Panc1 (cell line): ENCODE results near the gene TACC2. TPM values are rescaled to one million over a fixed set of nuclear protein-coding genes. Genes with fewer than 3 reads are reported as not detected.
A peak's percentile ranks its signal among the peaks of the same experiment; 100 is the strongest.

Experiments
- ATAC-seq: fragments of 200-7000 bp; cut with Tn5 transposase; 2 replicates; pipeline ENCODE4 v1.9.1; 2020; ENCODE audit warnings: mild to moderate bottlenecking, moderate library complexity
- BruUV-seq: library from RNA; stranded (reverse); fragments of 400-500 nt; replicated peaks from 2 replicates; lab custom pipeline; 2021; lab: Mats Ljungman, UMichigan
- CTCF ChIA-PET: fragments of 300-600 bp; sonication (Branson Sonifier 250); formaldehyde crosslinking; loops from one replicate; lab custom pipeline; 2022; ENCODE audit warnings: antibody characterized with exemption; lab: Charles Lee
- POLR2A ChIA-PET: fragments of 300-600 bp; sonication (Branson Sonifier 250); formaldehyde crosslinking; loops from one replicate; lab custom pipeline; 2022; ENCODE audit warnings: antibody characterized with exemption; lab: Charles Lee
- DNase-seq: peaks from one replicate; pipeline ENCODE4 v3.0.0-alpha.2; 2010; ENCODE audit warnings: low read depth, low spot score
- H3K27ac ChIP-seq: 2 replicates; pipeline ENCODE4 v1.5.1; 2011; ENCODE audit warnings: mild to moderate bottlenecking, low read length, inconsistent platforms
- H3K27me3 ChIP-seq: fragments of 200-500 bp; sonication (Bioruptor generic); 2 replicates; pipeline ENCODE4 v1.6.0; 2014; ENCODE audit warnings: low read length, inconsistent platforms; ENCODE audit not compliant: control insufficient read depth, insufficient read depth
- H3K36me3 ChIP-seq: fragments of 200-500 bp; sonication (Bioruptor generic); 2 replicates; pipeline ENCODE4 v1.5.1; 2014; ENCODE audit warnings: inconsistent platforms, mild to moderate bottlenecking, low read length, moderate library complexity; ENCODE audit not compliant: control insufficient read depth, insufficient read depth
- H3K4me1 ChIP-seq: 2 replicates; pipeline ENCODE4 v1.5.1; 2011; ENCODE audit warnings: inconsistent platforms, mild to moderate bottlenecking, low read length, moderate library complexity; ENCODE audit not compliant: control insufficient read depth, insufficient read depth
- H3K4me3 ChIP-seq, 2 experiments: 2 replicates each; pipeline ENCODE4 v1.5.1; 2011 to 2012; ENCODE audit warnings: low read depth in 2 of 2, low read length in 2 of 2, mild to moderate bottlenecking in 2 of 2, inconsistent platforms in 1 of 2, moderate library complexity in 1 of 2
- H3K9me3 ChIP-seq: fragments of 200-500 bp; sonication (Bioruptor generic); 2 replicates; pipeline ENCODE4 v1.5.1; 2014; ENCODE audit warnings: low read depth, mild to moderate bottlenecking, inconsistent platforms, low read length, moderate library complexity; ENCODE audit not compliant: control insufficient read depth, insufficient read depth
- POLR2AphosphoS5 ChIP-seq: IDR thresholded peaks from 2 replicates; pipeline ENCODE4 v1.6.1; 2012; ENCODE audit warnings: mild to moderate bottlenecking, low read depth, low read length, moderate library complexity
- SIN3A ChIP-seq: IDR thresholded peaks from 2 replicates; pipeline ENCODE4 v1.6.1; 2012; ENCODE audit warnings: low read depth, mild to moderate bottlenecking, low read length, moderate library complexity, borderline replicate concordance; ENCODE audit not compliant: insufficient read depth
- TCF7L2 ChIP-seq: IDR thresholded peaks from 2 replicates; pipeline ENCODE4 v1.6.1; 2011; ENCODE audit warnings: mild to moderate bottlenecking, low read depth, low read length, inconsistent platforms
- in situ Hi-C: cut with HindIII; loops from 2 replicates; pipeline ENCODE4 v1.10.0; 2016; ENCODE audit warnings: low sequenced_read_pairs, low pct_unique_long_range_greater_than_20kb
- intact Hi-C: fragments of 100-400 bp; cut with micrococcal nuclease; formaldehyde crosslinking; loops from one replicate; pipeline ENCODE4 v1.10.0; 2022; ENCODE audit not compliant: unreplicated experiment
- total RNA-seq: library from RNA; stranded (reverse); gene quantifications from one replicate; pipeline ENCODE4 v1.2.1, GENCODE V29; 2021; ENCODE audit not compliant: unreplicated experiment
- TF ChIP-seq, protein P1 (sequence below), 2 experiments: IDR thresholded peaks; 2 replicates each; pipeline ENCODE4 v1.6.1; 2011 to 2012; ENCODE audit warnings: low read depth in 2 of 2, control low read depth in 1 of 2, low read length in 1 of 2, mild to moderate bottlenecking in 1 of 2, moderate library complexity in 1 of 2; ENCODE audit not compliant: insufficient read depth in 1 of 2
- TF ChIP-seq, protein P2 (sequence below): fragments of 450-650 bp; IDR thresholded peaks from 2 replicates; pipeline ENCODE4 v1.5.1; 2017; ENCODE audit warnings: mild to moderate bottlenecking

TACC2 gene
- total RNA-seq, 1 experiment from 2014 or later: 133 TPM

DNA sequence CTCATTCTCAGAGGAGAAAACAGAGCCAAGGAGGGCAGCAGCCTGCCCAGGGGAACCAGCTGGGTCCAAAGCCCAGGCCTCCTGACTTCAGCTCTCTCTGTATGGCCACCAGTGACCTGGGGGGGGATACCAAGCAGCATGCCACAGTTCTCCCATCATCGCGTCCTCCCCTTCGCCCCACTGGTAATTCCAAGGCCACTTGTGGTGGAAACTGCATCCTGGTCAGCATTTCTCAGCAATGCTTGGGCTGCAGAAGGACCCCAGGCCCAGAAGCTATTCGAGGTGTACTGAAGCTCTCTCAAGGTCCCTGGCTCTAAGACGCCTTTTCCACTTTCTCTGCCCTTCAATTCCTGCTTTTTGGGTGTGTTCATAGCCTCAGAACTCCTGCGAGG lies 309.2 kb downstream of the TACC2 start:
- POLR2A ChIA-PET: interaction anchor here (0.6 kb wide), 1 partner anchor 76 kb away, joined by 4 read pairs; the partner anchor contains the start of gene PLEKHA1
- no peak for DNase-seq
- H3K27ac ChIP-seq: peak overlapping the region; percentile 76
- H3K4me1 ChIP-seq: peaks cover 17% of the 10 kb centered on the region
- H3K27me3 ChIP-seq: no peaks in the 10 kb centered on the region
- CTCF ChIA-PET: interaction anchor here (0.8 to 2.9 kb wide), 8 partner anchors 12 to 267 kb away, joined by 3 to 28 read pairs (median 4); no protein-coding TSS in a partner anchor
- no peak overlapping the region for H3K4me3 ChIP-seq
- peak; percentile 6; the same call in 1 of the 2 replicates for ATAC-seq
- in situ Hi-C loops (no loop called here), intact Hi-C loops (loop anchor here (1.0 to 5.0 kb wide), 2 partner anchors 269 to 406 kb away; no protein-coding TSS in a partner anchor)
- no TSS peak for BruUV-seq
- TF ChIP-seq TCF7L2 (no peak), SIN3A (no peak), POLR2AphosphoS5 (no peak)
- TF ChIP-seq, protein P1, sequence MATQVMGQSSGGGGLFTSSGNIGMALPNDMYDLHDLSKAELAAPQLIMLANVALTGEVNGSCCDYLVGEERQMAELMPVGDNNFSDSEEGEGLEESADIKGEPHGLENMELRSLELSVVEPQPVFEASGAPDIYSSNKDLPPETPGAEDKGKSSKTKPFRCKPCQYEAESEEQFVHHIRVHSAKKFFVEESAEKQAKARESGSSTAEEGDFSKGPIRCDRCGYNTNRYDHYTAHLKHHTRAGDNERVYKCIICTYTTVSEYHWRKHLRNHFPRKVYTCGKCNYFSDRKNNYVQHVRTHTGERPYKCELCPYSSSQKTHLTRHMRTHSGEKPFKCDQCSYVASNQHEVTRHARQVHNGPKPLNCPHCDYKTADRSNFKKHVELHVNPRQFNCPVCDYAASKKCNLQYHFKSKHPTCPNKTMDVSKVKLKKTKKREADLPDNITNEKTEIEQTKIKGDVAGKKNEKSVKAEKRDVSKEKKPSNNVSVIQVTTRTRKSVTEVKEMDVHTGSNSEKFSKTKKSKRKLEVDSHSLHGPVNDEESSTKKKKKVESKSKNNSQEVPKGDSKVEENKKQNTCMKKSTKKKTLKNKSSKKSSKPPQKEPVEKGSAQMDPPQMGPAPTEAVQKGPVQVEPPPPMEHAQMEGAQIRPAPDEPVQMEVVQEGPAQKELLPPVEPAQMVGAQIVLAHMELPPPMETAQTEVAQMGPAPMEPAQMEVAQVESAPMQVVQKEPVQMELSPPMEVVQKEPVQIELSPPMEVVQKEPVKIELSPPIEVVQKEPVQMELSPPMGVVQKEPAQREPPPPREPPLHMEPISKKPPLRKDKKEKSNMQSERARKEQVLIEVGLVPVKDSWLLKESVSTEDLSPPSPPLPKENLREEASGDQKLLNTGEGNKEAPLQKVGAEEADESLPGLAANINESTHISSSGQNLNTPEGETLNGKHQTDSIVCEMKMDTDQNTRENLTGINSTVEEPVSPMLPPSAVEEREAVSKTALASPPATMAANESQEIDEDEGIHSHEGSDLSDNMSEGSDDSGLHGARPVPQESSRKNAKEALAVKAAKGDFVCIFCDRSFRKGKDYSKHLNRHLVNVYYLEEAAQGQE (IDR thresholded peaks at IDR 0.05; ENCODE audit: insufficient read depth in 1 of 2, low read depth in 2 of 2, low read length in 1 of 2): no peak
- TF ChIP-seq, protein P2, sequence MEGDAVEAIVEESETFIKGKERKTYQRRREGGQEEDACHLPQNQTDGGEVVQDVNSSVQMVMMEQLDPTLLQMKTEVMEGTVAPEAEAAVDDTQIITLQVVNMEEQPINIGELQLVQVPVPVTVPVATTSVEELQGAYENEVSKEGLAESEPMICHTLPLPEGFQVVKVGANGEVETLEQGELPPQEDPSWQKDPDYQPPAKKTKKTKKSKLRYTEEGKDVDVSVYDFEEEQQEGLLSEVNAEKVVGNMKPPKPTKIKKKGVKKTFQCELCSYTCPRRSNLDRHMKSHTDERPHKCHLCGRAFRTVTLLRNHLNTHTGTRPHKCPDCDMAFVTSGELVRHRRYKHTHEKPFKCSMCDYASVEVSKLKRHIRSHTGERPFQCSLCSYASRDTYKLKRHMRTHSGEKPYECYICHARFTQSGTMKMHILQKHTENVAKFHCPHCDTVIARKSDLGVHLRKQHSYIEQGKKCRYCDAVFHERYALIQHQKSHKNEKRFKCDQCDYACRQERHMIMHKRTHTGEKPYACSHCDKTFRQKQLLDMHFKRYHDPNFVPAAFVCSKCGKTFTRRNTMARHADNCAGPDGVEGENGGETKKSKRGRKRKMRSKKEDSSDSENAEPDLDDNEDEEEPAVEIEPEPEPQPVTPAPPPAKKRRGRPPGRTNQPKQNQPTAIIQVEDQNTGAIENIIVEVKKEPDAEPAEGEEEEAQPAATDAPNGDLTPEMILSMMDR: no peak
- no peaks in the 10 kb centered on the region for H3K9me3 ChIP-seq
- H3K36me3 ChIP-seq: no peaks in the 10 kb centered on the region

DNA sequence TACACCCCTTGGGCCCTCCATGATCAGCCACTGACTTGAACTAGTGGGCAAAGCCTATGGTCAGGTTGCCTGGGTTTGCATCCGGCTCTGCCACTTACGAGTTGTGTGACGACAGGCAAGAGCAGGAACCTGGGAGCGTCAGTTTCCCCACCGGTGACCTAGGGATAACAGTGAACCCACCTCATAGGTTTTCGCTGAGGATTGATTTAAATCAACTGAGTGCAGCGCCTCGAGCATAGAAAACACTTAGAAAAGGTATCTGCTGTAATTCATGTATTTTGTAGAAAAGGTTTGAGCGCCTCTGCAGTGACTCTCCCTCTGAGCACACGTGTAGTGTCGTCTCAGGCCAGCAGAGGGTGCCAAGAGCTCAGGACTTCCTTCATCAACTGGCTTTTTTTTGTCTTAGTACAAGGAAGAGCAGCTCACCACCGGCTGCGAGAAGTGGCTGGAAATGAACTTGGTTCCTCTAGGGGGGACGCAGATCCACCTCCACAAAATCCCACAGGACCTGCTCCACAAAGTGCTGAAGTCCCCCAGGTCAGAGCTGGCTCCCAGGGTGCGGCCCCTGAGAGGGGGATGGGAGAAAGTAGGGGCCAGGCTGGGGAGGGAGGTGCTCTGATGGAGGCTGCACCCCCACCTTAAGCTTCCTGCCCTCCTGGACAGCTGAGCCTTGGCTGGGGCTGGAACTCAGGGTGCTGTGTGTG lies 309.8 kb downstream of the TACC2 start:
- POLR2A ChIA-PET: interaction anchor here (0.6 to 0.8 kb wide), 2 partner anchors 76 to 115 kb away, joined by 4 read pairs; partner anchors contain the start of gene PLEKHA1
- DNase-seq: peak; percentile 80

More for the DNA sequence above, 309.8 kb downstream of the TACC2 start:
- H3K9me3 ChIP-seq: no peaks in the 10 kb centered on the region
- no peaks in the 10 kb centered on the region for H3K27me3 ChIP-seq
- intact Hi-C loops (loop anchor here (1.0 to 5.0 kb wide), 3 partner anchors 137 to 406 kb away; no protein-coding TSS in a partner anchor), in situ Hi-C loops (no loop called here)
- CTCF ChIA-PET: interaction anchor here (0.6 to 2.9 kb wide), 16 partner anchors 11 to 742 kb away, joined by 3 to 28 read pairs (median 4); no protein-coding TSS in a partner anchor
- TF ChIP-seq POLR2AphosphoS5: no peak; the same call in 1 of the 2 replicates
- TF ChIP-seq TCF7L2: no peak
- TF ChIP-seq SIN3A: no peak
- TF ChIP-seq, protein P2: peak; percentile 96
- TF ChIP-seq, protein P1 (IDR thresholded peaks at IDR 0.05; ENCODE audit: insufficient read depth in 1 of 2, low read depth in 2 of 2, low read length in 1 of 2): no peak
- H3K4me3 ChIP-seq: peak overlapping the region; percentile 18 to 24
- no TSS peak for BruUV-seq
- peaks cover 17% of the 10 kb centered on the region for H3K4me1 ChIP-seq
- peak overlapping the region; percentile 76 for H3K27ac ChIP-seq
- peak; percentile 90 for ATAC-seq
- H3K36me3 ChIP-seq: no peaks in the 10 kb centered on the region
